GM21576 (cell line): ENCODE data around the gene MADD.

Experiments used
- ATAC-seq: cut with Tn5 transposase; IDR thresholded peaks from one replicate; pipeline ENCODE4 v1.9.1; 2021; ENCODE audit warnings: mild to moderate bottlenecking, moderate library complexity; ENCODE audit not compliant: unreplicated experiment

Gene MADD

DNA sequence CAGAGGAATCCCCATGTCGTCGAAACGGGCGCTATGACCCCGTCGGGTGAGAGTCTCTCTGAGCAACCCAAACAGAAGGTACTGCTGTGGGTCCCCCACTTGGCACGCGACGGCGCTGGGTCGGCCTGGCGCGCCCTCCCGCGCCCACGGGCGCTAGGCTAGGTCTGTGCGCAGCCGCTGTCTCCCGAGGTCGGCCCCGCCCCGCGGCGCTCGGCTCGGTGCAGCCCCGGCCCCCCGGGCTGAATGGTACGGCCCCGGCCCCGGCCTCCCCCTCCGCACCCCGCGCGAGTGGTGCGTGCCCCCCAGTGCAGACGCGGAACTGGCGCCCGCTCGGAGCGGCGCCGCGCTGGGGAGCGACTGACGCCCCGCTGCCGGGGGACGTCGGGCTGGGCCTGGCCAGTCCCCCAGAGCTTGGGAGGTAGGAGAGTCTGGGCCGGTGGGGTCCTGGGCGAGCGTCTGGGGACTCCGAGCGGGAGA lies at the start of gene MADD:
Gene MADD (plus strand): TSS at position 305 of the 477 bp plus-strand sequence.
- peak; percentile 64 for ATAC-seq

GRCh38 chr11:47220401-47220821 lies 49.5 kb upstream of the MADD start:
- no peak for ATAC-seq

DNA sequence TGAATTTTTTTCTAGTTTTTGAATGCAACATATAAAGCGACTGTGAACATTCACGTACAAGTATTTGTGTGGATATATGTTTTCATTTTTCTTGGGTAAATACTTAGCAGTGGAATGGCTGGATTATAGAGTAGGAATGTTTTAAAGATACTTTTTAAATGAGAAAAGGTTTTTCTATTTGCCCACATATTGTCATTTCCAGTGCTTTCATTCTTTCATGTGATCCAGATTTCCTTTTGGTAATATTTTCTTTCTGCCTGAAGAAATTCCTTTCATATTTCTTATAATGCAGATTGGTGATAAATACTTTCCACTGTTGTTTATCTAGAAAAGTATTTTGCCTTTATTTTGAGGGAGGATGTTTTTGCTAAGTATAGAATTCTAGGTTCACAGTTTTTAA lies 47.2 kb upstream of the MADD start:
- no peak for ATAC-seq

- peak; percentile 91 for ATAC-seq
These were observed 44.2 kb upstream of the MADD start for GRCh38 chr11:47225552-47226400.

DNA sequence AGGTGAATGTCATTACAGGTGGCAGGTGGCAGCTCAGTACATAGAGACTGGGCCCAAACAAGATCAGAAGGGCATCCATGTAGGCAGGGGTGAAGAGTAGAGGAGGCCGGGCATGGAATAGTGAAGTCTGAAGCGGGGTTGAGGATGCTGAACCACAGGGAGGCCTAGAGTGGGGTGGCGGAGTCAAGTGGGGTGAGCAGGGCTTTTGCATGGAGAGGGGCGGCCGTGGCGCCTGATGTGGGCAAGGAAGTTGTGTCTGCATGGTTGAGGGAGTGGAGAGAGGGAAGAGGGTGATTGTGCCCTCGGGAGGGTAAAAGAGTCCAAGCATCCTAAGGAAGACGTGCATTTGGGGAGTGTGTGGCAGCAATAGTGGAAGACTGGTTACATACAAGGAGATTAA lies 40.8 kb upstream of the MADD start:
- ATAC-seq, result no peak

- ATAC-seq, result no peak
These were observed 36.9 kb upstream of the MADD start for GRCh38 chr11:47233051-47233450.

- no peak for ATAC-seq
These were observed 35.8 kb upstream of the MADD start for GRCh38 chr11:47233989-47234668.

- ATAC-seq, result no peak
These were observed 35.2 kb upstream of the MADD start for GRCh38 chr11:47234669-47235100.

DNA sequence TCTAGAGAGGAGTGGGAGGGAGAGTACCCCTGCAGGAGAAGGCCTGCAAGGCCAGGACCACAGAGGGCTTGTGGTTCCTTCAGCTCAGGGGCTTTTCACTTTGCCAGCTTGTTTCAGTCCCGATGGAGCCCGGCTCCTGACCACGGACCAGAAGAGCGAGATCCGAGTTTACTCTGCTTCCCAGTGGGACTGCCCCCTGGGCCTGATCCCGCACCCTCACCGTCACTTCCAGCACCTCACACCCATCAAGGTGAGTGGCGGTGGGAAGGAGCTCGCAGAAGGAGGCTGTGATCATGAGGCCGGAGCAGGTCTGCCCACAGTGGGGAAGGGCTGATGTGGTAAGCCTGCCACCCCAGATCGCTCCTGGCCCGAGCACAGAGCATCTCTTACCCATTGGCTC lies 34.8 kb upstream of the MADD start:
- no peak for ATAC-seq

GRCh38 chr11:47236482-47236881 lies 33.5 kb upstream of the MADD start:
- no peak for ATAC-seq

- no peak for ATAC-seq
These were observed 30.1 kb upstream of the MADD start for GRCh38 chr11:47239852-47240251.

- ATAC-seq, result no peak
These were observed 28.1 kb upstream of the MADD start for GRCh38 chr11:47241841-47242301.

DNA sequence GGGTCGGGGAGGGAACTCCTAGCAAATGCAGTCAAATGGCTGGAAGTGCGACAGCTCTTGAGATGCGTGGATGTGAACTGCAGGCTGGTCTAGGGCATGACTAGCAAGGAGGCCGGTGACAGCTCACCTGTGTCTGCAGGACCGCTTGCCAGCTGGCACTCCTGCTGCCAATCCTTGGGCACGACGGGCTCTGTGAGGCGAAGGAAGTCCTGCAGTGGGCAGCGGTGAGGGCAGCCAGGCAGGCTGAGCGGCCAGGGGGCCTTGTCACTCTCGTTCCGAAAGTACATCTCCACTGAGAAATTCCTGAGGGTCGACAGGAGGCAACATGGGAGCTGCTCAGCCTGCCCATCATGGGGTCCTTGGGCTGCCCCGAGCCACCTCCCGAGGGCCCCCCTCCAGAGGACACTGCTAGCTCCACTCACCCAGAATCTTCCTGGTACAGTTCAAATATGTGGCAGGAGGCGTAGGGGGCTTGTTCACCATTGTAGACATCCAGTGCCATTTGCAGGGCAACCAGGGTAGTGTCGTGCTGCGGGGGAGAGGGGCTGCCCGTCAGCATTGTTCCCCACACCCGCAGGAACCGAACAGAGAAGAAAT lies 27.2 kb upstream of the MADD start:
- no peak for ATAC-seq

DNA sequence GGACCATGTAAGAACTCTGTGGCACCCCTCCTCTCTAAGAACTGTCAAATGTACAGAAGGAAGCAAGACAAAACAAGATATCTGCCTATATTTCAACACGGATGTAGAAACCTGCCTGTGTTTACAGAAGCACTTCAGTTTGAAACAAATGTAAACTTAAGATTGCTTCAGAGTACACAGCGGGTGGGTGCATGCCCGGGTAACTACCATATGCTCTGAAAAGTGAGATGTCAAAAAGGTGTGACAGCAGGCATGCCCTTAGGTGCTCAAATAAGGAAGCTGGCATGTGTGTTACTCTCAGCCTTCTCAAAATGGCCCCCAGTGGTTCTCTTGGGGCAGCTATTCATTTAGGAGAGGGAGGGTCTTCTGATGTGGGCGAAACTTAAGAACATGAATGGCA lies 26.5 kb upstream of the MADD start:
- ATAC-seq, result no peak

GRCh38 chr11:47244448-47245350 lies 25.2 kb upstream of the MADD start:
- no peak for ATAC-seq

DNA sequence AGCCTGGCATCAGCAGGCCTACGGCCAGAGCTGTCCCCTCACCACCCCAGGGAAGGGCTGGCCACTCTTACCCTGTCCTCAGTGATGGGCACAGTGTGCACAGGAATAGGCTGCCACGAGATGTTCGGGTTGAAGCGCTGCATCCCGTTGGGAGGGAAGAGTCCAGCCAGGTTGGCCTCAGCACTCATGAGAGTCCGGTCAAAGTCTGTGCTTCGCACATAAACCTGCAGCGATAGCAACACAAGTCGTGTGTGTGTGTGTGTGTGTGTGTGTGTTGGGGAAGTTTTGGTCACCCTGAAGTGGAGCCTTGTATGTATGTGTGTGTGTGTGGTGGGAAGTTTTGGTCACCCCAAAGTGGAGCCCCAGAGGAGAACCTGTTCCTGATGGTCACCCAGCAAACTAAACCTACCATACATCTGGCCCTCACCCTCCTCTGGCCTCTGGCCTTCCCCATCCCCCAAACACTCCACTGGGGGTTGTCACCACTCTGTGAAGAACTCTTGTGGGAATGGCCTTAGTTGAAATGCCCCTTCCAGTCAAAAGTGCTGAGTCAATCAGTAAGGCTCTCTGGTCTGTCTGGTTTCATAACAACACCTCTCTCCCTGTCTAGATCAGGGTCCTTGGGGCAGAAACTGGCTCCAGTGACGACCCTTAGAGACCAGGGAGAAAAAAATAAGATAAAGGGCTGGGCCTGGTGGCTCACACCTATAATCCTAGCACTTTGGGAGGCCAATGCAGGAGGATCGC lies 24.1 kb upstream of the MADD start:
- no peak for ATAC-seq

GRCh38 chr11:47247502-47247901 lies 22.4 kb upstream of the MADD start:
- ATAC-seq, result no peak

- peak; percentile 23 for ATAC-seq
These were observed 21.6 kb upstream of the MADD start for GRCh38 chr11:47248304-47248663.

DNA sequence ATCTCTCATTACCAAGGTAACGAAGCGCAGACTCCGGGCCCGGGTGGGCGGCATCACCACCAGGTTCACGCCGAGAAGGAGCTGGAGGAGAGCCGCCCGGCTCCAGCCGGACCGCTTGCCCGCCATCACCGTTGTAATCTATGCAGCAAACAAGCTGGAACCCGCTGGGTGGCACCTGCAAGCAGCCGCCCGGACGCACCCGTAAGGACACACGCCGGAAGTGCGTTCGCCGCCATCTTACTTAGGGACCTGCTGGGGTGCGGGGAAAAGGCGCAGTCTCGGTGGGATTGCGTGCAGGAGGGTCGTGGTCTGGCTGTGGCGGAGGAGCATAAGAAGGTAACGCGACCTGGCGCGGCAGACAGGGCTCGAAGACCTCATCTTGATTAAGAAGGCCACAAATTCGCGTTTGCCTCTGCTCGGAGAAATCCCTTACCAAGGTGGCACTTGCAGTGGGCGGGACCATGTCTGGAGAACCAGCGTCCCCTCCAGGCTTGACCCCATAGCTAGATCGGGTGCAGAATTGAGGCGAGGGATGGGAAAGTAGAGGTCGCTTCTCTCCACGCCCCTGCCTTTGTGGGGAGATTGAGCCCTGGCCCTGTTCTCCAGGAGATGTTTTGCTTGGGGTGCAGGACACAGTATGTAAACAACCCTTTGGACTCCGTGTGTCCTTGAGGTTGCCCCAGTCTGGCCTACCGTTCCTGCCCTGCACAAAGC lies 21.1 kb upstream of the MADD start, which contains the start of gene ACP2:
Gene ACP2 (minus strand): TSS at position 151 of the 714 bp plus-strand sequence. CDS start 25 bp downstream, at position 126.
- ATAC-seq, result peak; percentile 91
